Bronchial epithelial cell (primary cell): Measurements from ENCODE around the gene CEP19. TPM values are rescaled to one million over a fixed set of nuclear protein-coding genes. Genes with fewer than 3 reads are reported as not detected.

Experiments
- DNase-seq: peaks from one replicate; pipeline ENCODE4 v3.0.0-alpha.2; 2010; ENCODE audit warnings: low read depth
- FAIRE-seq: peaks from 2 replicates; lab custom pipeline; 2011; peaks lifted over from hg19 to GRCh38; lab: Jason Lieb, UNC
- H3K27me3 ChIP-seq: 2 replicates; pipeline ENCODE4 v1.5.1; 2011; ENCODE audit warnings: low read length; ENCODE audit not compliant: control insufficient read depth, insufficient read depth
- H3K36me3 ChIP-seq: 2 replicates; pipeline ENCODE4 v1.5.1; 2011; ENCODE audit warnings: low read length; ENCODE audit not compliant: control insufficient read depth, insufficient read depth
- H3K4me3 ChIP-seq: 2 replicates; pipeline ENCODE4 v1.5.1; 2011; ENCODE audit warnings: mild to moderate bottlenecking, low read depth, low read length, control low read depth
- total RNA-seq: library from RNA; depleted of rRNA; stranded (reverse); fragments of >200 nt; gene quantifications from 2 replicates; pipeline ENCODE4 v1.2.1, GENCODE V29; 2014
- TF ChIP-seq, protein P1 (sequence below): IDR thresholded peaks from 2 replicates; pipeline ENCODE4 v1.5.1; 2011; ENCODE audit warnings: mild to moderate bottlenecking, moderate library complexity, low read length, control low read depth, inconsistent platforms; ENCODE audit not compliant: insufficient read depth, severe bottlenecking

Gene CEP19, protein sequence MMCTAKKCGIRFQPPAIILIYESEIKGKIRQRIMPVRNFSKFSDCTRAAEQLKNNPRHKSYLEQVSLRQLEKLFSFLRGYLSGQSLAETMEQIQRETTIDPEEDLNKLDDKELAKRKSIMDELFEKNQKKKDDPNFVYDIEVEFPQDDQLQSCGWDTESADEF
- 1.3 and 1.5 TPM in 2 replicates for total RNA-seq

- TF ChIP-seq, protein P1, sequence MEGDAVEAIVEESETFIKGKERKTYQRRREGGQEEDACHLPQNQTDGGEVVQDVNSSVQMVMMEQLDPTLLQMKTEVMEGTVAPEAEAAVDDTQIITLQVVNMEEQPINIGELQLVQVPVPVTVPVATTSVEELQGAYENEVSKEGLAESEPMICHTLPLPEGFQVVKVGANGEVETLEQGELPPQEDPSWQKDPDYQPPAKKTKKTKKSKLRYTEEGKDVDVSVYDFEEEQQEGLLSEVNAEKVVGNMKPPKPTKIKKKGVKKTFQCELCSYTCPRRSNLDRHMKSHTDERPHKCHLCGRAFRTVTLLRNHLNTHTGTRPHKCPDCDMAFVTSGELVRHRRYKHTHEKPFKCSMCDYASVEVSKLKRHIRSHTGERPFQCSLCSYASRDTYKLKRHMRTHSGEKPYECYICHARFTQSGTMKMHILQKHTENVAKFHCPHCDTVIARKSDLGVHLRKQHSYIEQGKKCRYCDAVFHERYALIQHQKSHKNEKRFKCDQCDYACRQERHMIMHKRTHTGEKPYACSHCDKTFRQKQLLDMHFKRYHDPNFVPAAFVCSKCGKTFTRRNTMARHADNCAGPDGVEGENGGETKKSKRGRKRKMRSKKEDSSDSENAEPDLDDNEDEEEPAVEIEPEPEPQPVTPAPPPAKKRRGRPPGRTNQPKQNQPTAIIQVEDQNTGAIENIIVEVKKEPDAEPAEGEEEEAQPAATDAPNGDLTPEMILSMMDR = no peak
- Histone ChIP-seq H3K4me3 (peak within 1 kb of the TSS; percentile 69), H3K36me3 (no peaks in the 10 kb centered on the region), H3K27me3 (no peaks in the 10 kb centered on the region)
- DNase-seq (peak; percentile 53), FAIRE-seq (no peak)
Measured at GRCh38 chr3:196711838-196712513, at the start of gene CEP19, which contains the start of gene PIGX. TSS of gene CEP19 (minus strand) at chr3:196712250. CDS start at chr3:196708657, 3,593 bp downstream. TSS of gene PIGX (plus strand) at chr3:196712377.

GRCh38 chr3:196757876-196758739, 46.1 kb upstream of the CEP19 start:
- peak; percentile 46 for DNase-seq
- no peaks in the 10 kb centered on the region for H3K36me3 ChIP-seq
- H3K4me3 ChIP-seq = no peak overlapping the region
- TF ChIP-seq, protein P1 = no peak
- no peak for FAIRE-seq
- no peaks in the 10 kb centered on the region for H3K27me3 ChIP-seq

- TF ChIP-seq, protein P1 = no peak
- Histone ChIP-seq H3K36me3 (no peaks in the 10 kb centered on the region), H3K27me3 (no peaks in the 10 kb centered on the region), H3K4me3 (no peak overlapping the region)
- DNase-seq (no peak), FAIRE-seq (no peak)
Measured at GRCh38 chr3:196756732-196757131, 44.7 kb upstream of the CEP19 start.

DNA sequence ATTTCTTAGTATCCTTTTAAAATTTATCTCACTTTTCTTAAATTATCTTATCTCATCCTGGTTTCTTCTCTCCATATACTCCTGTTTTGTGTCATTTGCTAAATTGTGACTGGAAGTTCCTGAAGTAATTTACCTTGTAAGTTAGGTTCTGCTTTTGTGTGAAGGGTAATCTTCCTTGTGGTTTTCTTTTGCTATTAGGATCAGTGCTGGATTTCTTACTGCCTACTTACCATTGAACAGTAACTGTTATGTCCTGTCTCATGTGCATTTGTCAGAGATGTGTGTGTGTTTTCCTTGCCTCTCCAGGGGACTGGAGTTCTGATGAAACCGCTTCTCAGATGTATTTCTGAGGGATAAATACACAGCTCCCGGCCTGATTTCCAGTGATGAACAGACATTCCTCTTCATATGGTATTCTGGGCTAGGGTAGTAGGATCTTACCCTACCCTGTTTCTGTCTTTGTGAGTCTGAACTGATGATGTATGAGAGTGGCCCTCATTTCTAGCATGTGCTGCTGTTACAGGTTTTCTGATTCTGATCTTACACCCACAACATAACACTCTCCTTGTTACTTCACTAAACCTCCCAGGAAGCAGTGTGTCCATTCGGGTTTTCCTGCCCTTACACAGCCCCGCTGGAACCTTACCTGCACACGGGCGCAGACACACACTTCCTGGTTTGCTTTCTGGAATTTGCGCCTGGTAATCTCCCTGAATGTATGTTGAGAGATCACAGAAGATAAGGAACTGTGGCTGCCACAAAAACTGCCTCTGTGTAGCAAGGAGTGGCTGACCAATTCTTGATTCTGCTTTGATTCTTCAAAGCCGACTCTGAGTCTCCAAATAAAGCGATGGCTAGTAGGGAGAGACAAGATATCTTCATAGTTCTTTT, 42.3 kb upstream of the CEP19 start:
- Histone ChIP-seq H3K4me3 (no peak overlapping the region), H3K27me3 (no peaks in the 10 kb centered on the region), H3K36me3 (no peaks in the 10 kb centered on the region)
- no peak for DNase-seq
- TF ChIP-seq, protein P1 = no peak
- no peak for FAIRE-seq

- FAIRE-seq (no peak), DNase-seq (no peak)
- Histone ChIP-seq H3K27me3 (no peaks in the 10 kb centered on the region), H3K36me3 (no peaks in the 10 kb centered on the region), H3K4me3 (no peak overlapping the region)
- TF ChIP-seq, protein P1 = no peak
Measured at GRCh38 chr3:196753201-196753600, 41.2 kb upstream of the CEP19 start.
